H1 (cell line): Measurements from ENCODE around the gene SNX7. TPM values are rescaled to one million over a fixed set of nuclear protein-coding genes. Genes with fewer than 3 reads are reported as not detected.

Experiments
- CTCF ChIA-PET: fragments of 300-600 bp; sonication (Branson Sonifier 250); formaldehyde crosslinking; loops from one replicate; lab custom pipeline; 2021; ENCODE audit not compliant: partially characterized antibody; lab: Charles Lee
- POLR2A ChIA-PET: fragments of 300-600 bp; sonication (Branson Sonifier 250); formaldehyde crosslinking; loops from one replicate; lab custom pipeline; 2021; ENCODE audit warnings: inconsistent platforms; ENCODE audit not compliant: partially characterized antibody; lab: Charles Lee
- DNase-seq, 2 experiments: peaks; one replicate each; pipeline versions ENCODE4 v3.0.0 to v3.0.0-alpha.2; 2010 to 2022; ENCODE audit warnings: low spot score in 2 of 2, low read depth in 1 of 2, mixed read lengths in 1 of 2
- FAIRE-seq: peaks from 2 replicates; lab custom pipeline; 2011; peaks lifted over from hg19 to GRCh38; lab: Jason Lieb, UNC
- H2AFZ ChIP-seq: 2 replicates; pipeline ENCODE4 v1.8.1; 2012; ENCODE audit warnings: low read length, inconsistent platforms
- H2AK5ac ChIP-seq: 2 replicates; pipeline ENCODE4 v1.6.1; 2013; ENCODE audit warnings: low read depth, low read length
- H2BK120ac ChIP-seq: replicated peaks from 2 replicates; pipeline ENCODE3; 2013; ENCODE audit warnings: low read depth, low read length, inconsistent platforms
- H2BK12ac ChIP-seq: 2 replicates; pipeline ENCODE4 v1.6.1; 2013; ENCODE audit warnings: low read depth, low read length
- H2BK15ac ChIP-seq: 2 replicates; pipeline ENCODE4 v1.6.1; 2013; ENCODE audit warnings: low read length
- H2BK20ac ChIP-seq: 2 replicates; pipeline ENCODE4 v1.6.1; 2013; ENCODE audit warnings: low read length
- H2BK5ac ChIP-seq: 2 replicates; pipeline ENCODE4 v1.6.1; 2013; ENCODE audit warnings: low read depth, low read length
- H3K14ac ChIP-seq: 2 replicates; pipeline ENCODE4 v1.6.1; 2013; ENCODE audit warnings: inconsistent platforms; ENCODE audit not compliant: insufficient read length
- H3K18ac ChIP-seq: 2 replicates; pipeline ENCODE4 v1.6.1; 2013; ENCODE audit warnings: low read length; ENCODE audit errors: extremely low read depth
- H3K23ac ChIP-seq: 2 replicates; pipeline ENCODE4 v1.6.1; 2013; ENCODE audit warnings: inconsistent platforms; ENCODE audit not compliant: insufficient read length
- H3K23me2 ChIP-seq: 2 replicates; pipeline ENCODE4 v1.6.1; 2013; ENCODE audit warnings: low read depth, low read length
- H3K27ac ChIP-seq: 2 replicates; pipeline ENCODE4 v1.6.1; 2011; ENCODE audit warnings: low read depth, low read length, inconsistent platforms
- H3K27me3 ChIP-seq, 4 experiments: replicated peaks in 1 of 4; 1 replicate in 1 of 4; 2 replicates in 3 of 4; pipeline versions ENCODE4 v1.6.1 to v1.8.1; 2011 to 2013; ENCODE audit warnings: low read length in 3 of 4, mild to moderate bottlenecking in 3 of 4, inconsistent platforms in 2 of 4, mixed read lengths in 2 of 4, moderate library complexity in 1 of 4; ENCODE audit not compliant: control insufficient read depth in 3 of 4, insufficient read depth in 3 of 4; ENCODE audit errors: extremely low read depth in 1 of 4
- H3K36me3 ChIP-seq, 4 experiments: 2 replicates each; pipeline versions ENCODE4 v1.6.1 to v1.8.1; 2011 to 2013; ENCODE audit warnings: mild to moderate bottlenecking in 4 of 4, low read length in 3 of 4, moderate library complexity in 2 of 4, control low read depth in 1 of 4, inconsistent platforms in 1 of 4; ENCODE audit not compliant: insufficient read depth in 4 of 4, control insufficient read depth in 2 of 4
- H3K4ac ChIP-seq: replicated peaks from 2 replicates; pipeline ENCODE3; 2013; ENCODE audit warnings: low read length, low read depth, mixed read lengths, inconsistent platforms; ENCODE audit not compliant: insufficient read length
- H3K4me1 ChIP-seq, 4 experiments: replicated peaks in 1 of 4; 1 replicate in 1 of 4; 2 replicates in 3 of 4; pipeline versions ENCODE4 v1.6.1 to v1.8.1; 2011 to 2013; ENCODE audit warnings: low read length in 3 of 4, inconsistent platforms in 2 of 4, mixed read lengths in 1 of 4; ENCODE audit not compliant: insufficient read depth in 4 of 4, control insufficient read depth in 3 of 4
- H3K4me2 ChIP-seq, 2 experiments: 2 replicates each; pipeline versions ENCODE4 v1.6.1 to v1.8.1; 2011 to 2013; ENCODE audit warnings: low read depth in 2 of 2, low read length in 2 of 2, control low read depth in 1 of 2, inconsistent platforms in 1 of 2, mild to moderate bottlenecking in 1 of 2; ENCODE audit not compliant: insufficient read depth in 1 of 2
- H3K4me3 ChIP-seq, 4 experiments: fragments of 200-600, 300-600 bp in 1 of 4; sonication (generic), shearing (Covaris generic), sonication (Bioruptor Twin) in 1 of 4; 2 replicates each; pipeline versions ENCODE4 v1.5.1 to v1.8.1; 2011 to 2016; ENCODE audit warnings: low read length in 4 of 4, low read depth in 3 of 4, control low read depth in 2 of 4, inconsistent platforms in 2 of 4, mild to moderate bottlenecking in 2 of 4, mixed read lengths in 1 of 4, moderate library complexity in 1 of 4; ENCODE audit not compliant: insufficient read depth in 2 of 4; ENCODE audit errors: extremely low read depth in 1 of 4
- H3K56ac ChIP-seq: replicated peaks from 2 replicates; pipeline ENCODE3; 2013; ENCODE audit warnings: low read depth, mild to moderate bottlenecking, mixed read lengths, low read length, inconsistent platforms; ENCODE audit not compliant: insufficient read length
- H3K79me1 ChIP-seq: 2 replicates; pipeline ENCODE4 v1.6.1; 2013; ENCODE audit warnings: low read depth, low read length, control low read depth
- H3K79me2 ChIP-seq, 2 experiments: 2 replicates each; pipeline versions ENCODE4 v1.6.1 to v1.8.1; 2012 to 2013; ENCODE audit warnings: low read length in 2 of 2, mild to moderate bottlenecking in 2 of 2, inconsistent platforms in 1 of 2; ENCODE audit not compliant: insufficient read depth in 2 of 2, control insufficient read depth in 1 of 2
- H3K9ac ChIP-seq, 4 experiments: replicated peaks in 1 of 4; 1 replicate in 1 of 4; 2 replicates in 3 of 4; pipeline versions ENCODE4 v1.6.1 to v1.8.1; 2011 to 2013; ENCODE audit warnings: low read depth in 3 of 4, low read length in 3 of 4, control low read depth in 2 of 4, mild to moderate bottlenecking in 2 of 4, moderate library complexity in 2 of 4, inconsistent platforms in 1 of 4; ENCODE audit errors: extremely low read depth in 1 of 4
- H3K9me3 ChIP-seq, 2 experiments: 2 replicates each; pipeline versions ENCODE4 v1.6.1 to v1.8.1; 2012 to 2013; ENCODE audit warnings: mild to moderate bottlenecking in 2 of 2, moderate library complexity in 2 of 2, control low read depth in 1 of 2, inconsistent platforms in 1 of 2, low read depth in 1 of 2, low read length in 1 of 2, mixed read lengths in 1 of 2; ENCODE audit not compliant: insufficient read depth in 2 of 2
- H4K20me1 ChIP-seq, 2 experiments: replicated peaks in 1 of 2; 2 replicates each; pipeline versions ENCODE3 to v1.8.1; 2011 to 2013; ENCODE audit warnings: inconsistent platforms in 2 of 2, low read length in 2 of 2, mild to moderate bottlenecking in 1 of 2; ENCODE audit not compliant: insufficient read depth in 2 of 2, control insufficient read depth in 1 of 2
- H4K5ac ChIP-seq: 2 replicates; pipeline ENCODE4 v1.6.1; 2013; ENCODE audit warnings: low read length, low read depth, mixed read lengths, inconsistent platforms; ENCODE audit not compliant: insufficient read length
- H4K8ac ChIP-seq: 2 replicates; pipeline ENCODE4 v1.8.0; 2013; ENCODE audit warnings: mild to moderate bottlenecking, moderate library complexity, low read length, inconsistent platforms; ENCODE audit not compliant: insufficient read depth; ENCODE audit errors: extremely low read depth
- H4K91ac ChIP-seq: replicated peaks from 2 replicates; pipeline ENCODE3; 2013; ENCODE audit warnings: low read length, mixed read lengths, inconsistent platforms; ENCODE audit not compliant: insufficient read length
- BACH1 ChIP-seq: IDR thresholded peaks from 2 replicates; pipeline ENCODE4 v1.6.1; 2012; ENCODE audit warnings: low read length, improper control_type of control experiment
- CEBPB ChIP-seq: IDR thresholded peaks from 2 replicates; pipeline ENCODE4 v1.6.1; 2012; ENCODE audit warnings: low read depth, low read length
- CHD1 ChIP-seq: IDR thresholded peaks from 2 replicates; pipeline ENCODE4 v1.6.1; 2012; ENCODE audit warnings: low read depth, low read length, improper control_type of control experiment
- FOSL1 ChIP-seq: IDR thresholded peaks from 2 replicates; pipeline ENCODE4 v1.6.1; 2011; ENCODE audit warnings: mild to moderate bottlenecking, low read depth, low read length, moderate library complexity; ENCODE audit not compliant: insufficient read depth
- JUN ChIP-seq: IDR thresholded peaks from 2 replicates; pipeline ENCODE4 v1.6.1; 2011; ENCODE audit warnings: low read depth, mild to moderate bottlenecking, improper control_type of control experiment, low read length
- KDM1A ChIP-seq: fragments of 200-600, 300-600 bp; sonication (generic); IDR thresholded peaks from 2 replicates; pipeline ENCODE4 v1.7.1; 2016; ENCODE audit warnings: mild to moderate bottlenecking, low read length, borderline replicate concordance
- KDM5A ChIP-seq: fragments of 200-600 bp; IDR thresholded peaks from 2 replicates; pipeline ENCODE4 v1.7.1; 2012; ENCODE audit warnings: mild to moderate bottlenecking, low read length, inconsistent platforms, mixed read lengths
- NANOG ChIP-seq: IDR thresholded peaks from 2 replicates; pipeline ENCODE4 v1.6.1; 2011; ENCODE audit warnings: low read length, low read depth, mild to moderate bottlenecking, inconsistent platforms; ENCODE audit not compliant: insufficient read depth, poor library complexity, severe bottlenecking
- POU5F1 ChIP-seq: IDR thresholded peaks from 2 replicates; pipeline ENCODE4 v1.6.1; 2011; ENCODE audit warnings: low read depth, mild to moderate bottlenecking, low read length, moderate library complexity
- SIRT6 ChIP-seq: IDR thresholded peaks from one replicate; pipeline ENCODE4 v1.7.1; 2012; ENCODE audit warnings: low read length, inconsistent platforms
- SIX5 ChIP-seq: IDR thresholded peaks from 2 replicates; pipeline ENCODE4 v1.6.1; 2011; ENCODE audit warnings: mild to moderate bottlenecking, low read depth, low read length
- SP1 ChIP-seq: IDR thresholded peaks from 2 replicates; pipeline ENCODE4 v1.6.1; 2011; ENCODE audit warnings: low read depth, low read length
- YY1 ChIP-seq: IDR thresholded peaks from 2 replicates; pipeline ENCODE4 v1.6.1; 2011; ENCODE audit warnings: low read depth, mild to moderate bottlenecking, low read length
- WGBS, 2 experiments: shearing (Covaris generic) in 1 of 2; methylation state at CpG; one replicate each; pipeline versions ENCODE4 v1.1.6 to v1.1.7; 2013 to 2015; ENCODE audit warnings: low lambda C conversion rate in 2 of 2, mixed read lengths in 2 of 2, inconsistent platforms in 1 of 2, low coverage in 1 of 2, missing lambda C conversion rate in 1 of 2; ENCODE audit not compliant: insufficient replicate concordance in 2 of 2, insufficient coverage in 1 of 2, insufficient read length in 1 of 2; ENCODE audit errors: extremely low coverage in 1 of 2, missing lambda C conversion rate in 1 of 2; 5-methylcytosine and 5-hydroxymethylcytosine counted together
- polyA plus RNA-seq, 7 experiments: library from polyadenylated mRNA; depleted of rRNA in 3 of 7; stranded (reverse) in 5 of 7; unstranded in 2 of 7; fragments of >200 nt in 5 of 7; fragments of 200-250 nt in 2 of 7; gene quantifications; 1 replicate in 5 of 7; 2 replicates in 1 of 7; 4 replicates in 1 of 7; pipeline versions ENCODE4 v1.2.1 to v1.2.3, GENCODE V29; 2011 to 2013; ENCODE audit warnings: missing spikeins in 2 of 7, mixed read lengths in 2 of 7
- total RNA-seq: library from RNA; stranded (reverse); fragmentation: NEBNext Ultra II Directional; extraction: Animal tissue kit (Norgen Biotek cat#: 25700); gene quantifications from 2 replicates; pipeline ENCODE4 v1.2.1, GENCODE V29; 2021
- TF ChIP-seq, protein P1 (sequence below): IDR thresholded peaks from 2 replicates; pipeline ENCODE4 v1.6.1; 2012; ENCODE audit warnings: inconsistent platforms

SNX7 gene
- total and polyA plus RNA-seq, 2 of the 8 experiments (the other 6 are each of a cell fraction or from before 2014, with no cell fraction given) = 9.2 to 23.8 TPM

DNA sequence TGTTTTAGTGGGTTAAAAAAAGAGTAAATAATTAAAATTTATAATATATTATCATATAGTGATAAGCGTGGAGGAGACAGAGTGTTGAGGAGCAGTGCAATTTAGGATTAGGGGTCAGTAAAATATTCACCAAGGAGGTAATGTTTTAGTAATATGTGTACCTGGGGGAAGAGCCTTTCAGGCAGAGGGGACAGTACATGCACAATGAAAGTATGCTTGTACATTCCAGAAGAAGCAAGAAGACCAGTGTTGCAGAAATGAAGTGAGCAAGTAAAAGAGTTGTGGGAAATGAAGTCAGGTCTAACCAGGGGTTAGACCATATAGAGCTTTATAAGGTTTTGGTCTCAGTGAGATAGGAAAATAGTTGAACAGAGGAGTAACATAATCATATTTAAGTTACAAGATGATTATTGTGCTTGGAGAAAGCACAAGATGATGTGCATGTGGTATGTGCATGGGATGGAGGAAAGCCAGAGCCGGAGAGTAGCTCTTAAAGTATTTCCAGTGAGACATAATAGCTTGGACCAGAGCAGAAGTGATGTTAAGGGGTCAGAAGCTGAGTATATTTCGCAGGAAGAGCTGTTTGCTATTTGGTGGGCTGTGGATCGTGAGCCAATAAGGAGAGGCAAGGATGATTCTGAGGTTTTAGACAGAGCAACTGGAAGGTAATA lies 44.8 kb downstream of the SNX7 start:
- Histone ChIP-seq H3K27ac (no peak overlapping the region), H2BK15ac (no peak overlapping the region), H3K23me2 (no peaks in the 10 kb centered on the region), H3K9ac (no peak overlapping the region), H4K8ac (no peak overlapping the region), H3K4me2 (no peak overlapping the region), H3K23ac (no peak overlapping the region), H3K27me3 (no peaks in the 10 kb centered on the region), H2BK12ac (no peak overlapping the region), H4K20me1 (no peaks in the 10 kb centered on the region), H4K91ac (no peak overlapping the region), H3K4me3 (no peak overlapping the region), H3K56ac (no peak overlapping the region), H3K36me3 (no peaks in the 10 kb centered on the region), H2AFZ (no peak overlapping the region), H3K4ac (no peak overlapping the region), H3K18ac (no peak overlapping the region), H3K4me1 (no peaks in the 10 kb centered on the region), H3K79me2 (no peaks in the 10 kb centered on the region), H2BK5ac (no peak overlapping the region), H3K14ac (no peak overlapping the region), H3K79me1 (no peaks in the 10 kb centered on the region), H2BK20ac (no peak overlapping the region), H2AK5ac (no peak overlapping the region), H2BK120ac (no peak overlapping the region), H3K9me3 (no peaks in the 10 kb centered on the region), H4K5ac (no peak overlapping the region)
- no peak for FAIRE-seq
- DNase-seq = no peak
- POLR2A ChIA-PET = no interaction called here
- 85% methylated on average over 4 of the region's 4 CpGs; no CpG with 5 or more reads in 1 of the 2 experiments for WGBS, 2 experiments
- CTCF ChIA-PET = interaction anchor here (0.6 to 1.0 kb wide), 3 partner anchors 142 to 1667 kb away, joined by 3 read pairs; no protein-coding TSS in a partner anchor
- TF ChIP-seq JUN (no peak), NANOG (no peak), FOSL1 (no peak), KDM1A (no peak), YY1 (no peak), BACH1 (no peak), SIRT6 (no peak), SIX5 (no peak), KDM5A (no peak), CEBPB (no peak), SP1 (no peak), POU5F1 (no peak), CHD1 (no peak)
- TF ChIP-seq, protein P1, sequence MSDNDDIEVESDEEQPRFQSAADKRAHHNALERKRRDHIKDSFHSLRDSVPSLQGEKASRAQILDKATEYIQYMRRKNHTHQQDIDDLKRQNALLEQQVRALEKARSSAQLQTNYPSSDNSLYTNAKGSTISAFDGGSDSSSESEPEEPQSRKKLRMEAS = no peak
